ENCODE data around the gene AKAP7. TPM values are rescaled to one million over a fixed set of nuclear protein-coding genes. Genes with fewer than 3 reads are reported as not detected.
"Not testable (repeated sequence)": the region's sequence is repeated elsewhere in the genome, so short reads cannot be mapped to it uniquely, and the experiment has no call there.

The AKAP7 gene
- 10.3 TPM for total RNA-seq
- long read RNA-seq, transcript AKAP7-204 (8 exons, 2,954 nt): major isoform, 20 of 60 reads
- long read RNA-seq, partial matches to known transcripts: 2 of 60 reads
- long read RNA-seq, other reads (novel, unspliced or antisense): 37 of 60 reads

- intact Hi-C loops (cut with DNase I): no loop called here
- DNase-seq: peak; percentile 88
- peak; percentile 95 for ATAC-seq (ENCODE audit: poor library complexity)
Measured at GRCh38 chr6:131135244-131136020, at the start of gene AKAP7. Gene AKAP7, plus strand, starts transcription at chr6:131135467. Its CDS starts 297 bp downstream, at chr6:131135764.

GRCh38 chr6:131090339-131090738 is 44.9 kb upstream of the AKAP7 start:
- intact Hi-C loops (cut with DNase I); DNase-seq; ATAC-seq (ENCODE audit: poor library complexity): not testable (repeated sequence)

GRCh38 chr6:131091944-131092343 is 43.3 kb upstream of the AKAP7 start:
- intact Hi-C loops (cut with DNase I); DNase-seq; ATAC-seq (ENCODE audit: poor library complexity): not testable (repeated sequence)

- DNase-seq: no peak
- intact Hi-C loops (cut with DNase I): no loop called here
- ATAC-seq (ENCODE audit: poor library complexity): no peak
Measured at GRCh38 chr6:131093334-131093733, 41.9 kb upstream of the AKAP7 start.

- ATAC-seq (ENCODE audit: poor library complexity): no peak
- intact Hi-C loops (cut with DNase I): no loop called here
- DNase-seq: no peak
Measured at GRCh38 chr6:131096786-131097185, 38.5 kb upstream of the AKAP7 start.

- intact Hi-C loops (cut with DNase I): no loop called here
- no peak for DNase-seq
- no peak for ATAC-seq (ENCODE audit: poor library complexity)
Measured at GRCh38 chr6:131101911-131102680, 33.2 kb upstream of the AKAP7 start.

GRCh38 chr6:131103296-131103695 is 32.0 kb upstream of the AKAP7 start:
- ATAC-seq (ENCODE audit: poor library complexity): no peak
- intact Hi-C loops (cut with DNase I): no loop called here
- no peak for DNase-seq

- no peak for ATAC-seq (ENCODE audit: poor library complexity)
- intact Hi-C loops (cut with DNase I): no loop called here
Measured at GRCh38 chr6:131103901-131104300, 31.4 kb upstream of the AKAP7 start.

GRCh38 chr6:131107151-131107550 is 28.1 kb upstream of the AKAP7 start:
- intact Hi-C loops (cut with DNase I): no loop called here
- ATAC-seq (ENCODE audit: poor library complexity): peak; percentile 22
- no peak for DNase-seq

More at GRCh38 chr6:131103901-131104300, 31.4 kb upstream of the AKAP7 start:
- no peak for DNase-seq

- DNase-seq (no peak), ATAC-seq (ENCODE audit: poor library complexity) (no peak)
- intact Hi-C loops (cut with DNase I): no loop called here
Measured at GRCh38 chr6:131112249-131112648, 23.0 kb upstream of the AKAP7 start.

- ATAC-seq (ENCODE audit: poor library complexity) (no peak), DNase-seq (no peak)
- intact Hi-C loops (cut with DNase I): loop anchor here (5.0 kb wide), 1 partner anchor 228 kb away; no protein-coding TSS in a partner anchor
Measured at GRCh38 chr6:131115651-131116050, 19.6 kb upstream of the AKAP7 start.

- no peak for DNase-seq
- ATAC-seq (ENCODE audit: poor library complexity): no peak
- intact Hi-C loops (cut with DNase I): loop anchor here (5.0 kb wide), 1 partner anchor 229 kb away; no protein-coding TSS in a partner anchor
Measured at GRCh38 chr6:131116321-131116720, 18.9 kb upstream of the AKAP7 start.

GRCh38 chr6:131116755-131117360 is 18.4 kb upstream of the AKAP7 start:
- DNase-seq: no peak
- ATAC-seq (ENCODE audit: poor library complexity): no peak
- intact Hi-C loops (cut with DNase I): loop anchor here (5.0 kb wide), 1 partner anchor 230 kb away; no protein-coding TSS in a partner anchor

- intact Hi-C loops (cut with DNase I): loop anchor here (5.0 kb wide), 1 partner anchor 231 kb away; no protein-coding TSS in a partner anchor
- DNase-seq (no peak), ATAC-seq (ENCODE audit: poor library complexity) (no peak)
Measured at GRCh38 chr6:131117878-131118277, 17.4 kb upstream of the AKAP7 start.

- intact Hi-C loops (cut with DNase I): no loop called here
- no peak for ATAC-seq (ENCODE audit: poor library complexity)
Measured at GRCh38 chr6:131122007-131122406, 13.3 kb upstream of the AKAP7 start.

GRCh38 chr6:131122516-131122915 is 12.8 kb upstream of the AKAP7 start:
- DNase-seq: no peak
- intact Hi-C loops (cut with DNase I): no loop called here
- ATAC-seq (ENCODE audit: poor library complexity): no peak

More at GRCh38 chr6:131122007-131122406, 13.3 kb upstream of the AKAP7 start:
- no peak for DNase-seq

GRCh38 chr6:131124336-131125071 is 10.8 kb upstream of the AKAP7 start:
- DNase-seq (no peak), ATAC-seq (ENCODE audit: poor library complexity) (no peak)
- intact Hi-C loops (cut with DNase I): no loop called here

GRCh38 chr6:131125431-131125830 is 9.8 kb upstream of the AKAP7 start:
- ATAC-seq (ENCODE audit: poor library complexity) (no peak), DNase-seq (no peak)
- intact Hi-C loops (cut with DNase I): no loop called here

Measured in Right ventricle myocardium superior (tissue), 1 donor.